ENCODE data around the gene PTAR1. TPM values are rescaled to one million over a fixed set of nuclear protein-coding genes. Genes with fewer than 3 reads are reported as not detected.

PTAR1 gene
- total and polyA plus RNA-seq, 11 donors: 5.8 to 37.4 (median 23.7) TPM

GRCh38 chr9:69797675-69798074, 37.9 kb upstream of the PTAR1 start:
- H3K27ac ChIP-seq: no peak overlapping the region
- no peaks in the 10 kb centered on the region for H3K36me3 ChIP-seq
- intact Hi-C loops (cut with DNase I): no loop called here
- no peak for TF ChIP-seq POLR2A (IDR thresholded peaks at IDR 0.05)
- TF ChIP-seq CTCF (IDR thresholded peaks at IDR 0.05): no peak
- H3K4me1 ChIP-seq: peaks cover 0 to 4% (median 0%) of the 10 kb centered on the region in 12 donors
- no peaks in the 10 kb centered on the region for H3K9me3 ChIP-seq
- H3K4me3 ChIP-seq: no peak overlapping the region
- WGBS, 4 donors: 12 to 23% (median 14%) methylated on average over 1 of the region's 1 CpG
- ATAC-seq (no peak), DNase-seq (no peak)
- no peaks in the 10 kb centered on the region for H3K27me3 ChIP-seq

- no peaks in the 10 kb centered on the region for H3K9me3 ChIP-seq
- H3K27ac ChIP-seq: no peak overlapping the region
- H3K27me3 ChIP-seq: peaks cover 0 to 10% (median 0%) of the 10 kb centered on the region in 9 donors
- 88 to 91% (median 89%) methylated on average over 3 of the region's 3 CpGs for WGBS, 4 donors
- no peak overlapping the region for H3K4me3 ChIP-seq
- DNase-seq: no peak
- no peak for ATAC-seq
- intact Hi-C loops (cut with DNase I): no loop called here
- H3K36me3 ChIP-seq: no peaks in the 10 kb centered on the region
- H3K4me1 ChIP-seq: peaks cover 0 to 4% (median 0%) of the 10 kb centered on the region in 12 donors
- no peak for TF ChIP-seq CTCF (IDR thresholded peaks at IDR 0.05)
- TF ChIP-seq POLR2A (IDR thresholded peaks at IDR 0.05): no peak
These were observed 34.5 kb upstream of the PTAR1 start for GRCh38 chr9:69794356-69794755.

- Histone ChIP-seq H3K9me3 (no peaks in the 10 kb centered on the region), H3K27ac (no peak overlapping the region), H3K27me3 (peaks cover 0 to 10% (median 0%) of the 10 kb centered on the region in 9 donors), H3K4me3 (no peak overlapping the region), H3K36me3 (no peaks in the 10 kb centered on the region), H3K4me1 (no peaks in the 10 kb centered on the region)
- TF ChIP-seq POLR2A (IDR thresholded peaks at IDR 0.05) (no peak), CTCF (IDR thresholded peaks at IDR 0.05) (no peak)
- intact Hi-C loops (cut with DNase I): no loop called here
- ATAC-seq (no peak), DNase-seq (no peak)
These were observed 25.9 kb upstream of the PTAR1 start for GRCh38 chr9:69785757-69786156.

- WGBS, 4 donors: 83 to 87% (median 84%) methylated on average over 1 of the region's 1 CpG
- ATAC-seq: no peak
- no peak overlapping the region for H3K27ac ChIP-seq
- no peak for DNase-seq
- intact Hi-C loops (cut with DNase I): loop anchor here in 1 of 10 donors (5.0 kb wide), 1 partner anchor 49 kb away; the partner anchor contains the start of gene CFAP95
- no peak for TF ChIP-seq POLR2A (IDR thresholded peaks at IDR 0.05)
- no peak for TF ChIP-seq CTCF (IDR thresholded peaks at IDR 0.05)
- H3K27me3 ChIP-seq: no peaks in the 10 kb centered on the region
- no peaks in the 10 kb centered on the region for H3K4me1 ChIP-seq
- no peaks in the 10 kb centered on the region for H3K36me3 ChIP-seq
- H3K4me3 ChIP-seq: no peak overlapping the region
- H3K9me3 ChIP-seq: peaks cover 0 to 2% (median 0%) of the 10 kb centered on the region in 12 donors
These were observed 13.4 kb upstream of the PTAR1 start for GRCh38 chr9:69773258-69773657.
